Loucy (cell line): ENCODE measurements around the gene MTCH1.

ENCODE experiments used
- CTCF ChIP-seq: fragments of 200-600 bp; sonication (generic); conservative IDR thresholded peaks from 2 replicates; pipeline ENCODE4 v1.5.1; 2014; ENCODE audit warnings: mild to moderate bottlenecking, antibody characterized with exemption, low read length
- EZH2phosphoT487 ChIP-seq: fragments of 200-600 bp; IDR thresholded peaks from 2 replicates; pipeline ENCODE4 v1.6.1; 2018; ENCODE audit warnings: antibody characterized with exemption, mild to moderate bottlenecking, moderate library complexity, borderline replicate concordance

GRCh38 chr6:36968266-36968977, 17.6 kb downstream of the MTCH1 start:
- TF ChIP-seq CTCF (no peak), EZH2phosphoT487 (no peak)
